ENCODE measurements around the gene RPAIN.

DNA sequence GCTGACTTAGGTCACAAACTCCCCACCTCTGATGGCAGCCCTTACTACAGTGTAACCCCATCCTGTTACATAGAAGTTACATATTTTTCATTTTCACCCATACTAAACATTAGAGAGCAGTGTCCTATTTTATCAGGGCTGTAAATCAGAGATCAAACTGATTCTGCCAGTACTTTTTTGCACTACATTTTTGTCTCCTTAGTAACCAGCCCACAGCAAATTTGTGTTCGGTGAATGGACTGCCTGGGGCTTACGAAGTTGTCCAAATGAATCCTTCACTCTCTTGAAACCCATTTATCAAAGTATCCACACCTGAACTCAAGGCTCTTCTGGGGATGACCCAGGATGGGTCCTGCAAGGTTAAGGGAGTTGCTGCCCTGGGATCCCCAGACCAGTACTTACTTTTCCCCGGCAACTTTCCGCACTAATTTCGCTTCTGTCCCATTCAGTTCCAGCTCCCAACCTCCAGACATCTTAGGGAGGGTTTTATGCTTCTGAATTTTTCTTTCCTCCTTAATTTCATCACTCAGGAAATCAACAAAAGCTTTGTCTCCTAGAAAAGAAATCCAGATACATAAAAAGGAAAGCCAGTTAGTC is 17.8 kb downstream of the RPAIN start:
- TF ChIP-seq, protein P1, sequence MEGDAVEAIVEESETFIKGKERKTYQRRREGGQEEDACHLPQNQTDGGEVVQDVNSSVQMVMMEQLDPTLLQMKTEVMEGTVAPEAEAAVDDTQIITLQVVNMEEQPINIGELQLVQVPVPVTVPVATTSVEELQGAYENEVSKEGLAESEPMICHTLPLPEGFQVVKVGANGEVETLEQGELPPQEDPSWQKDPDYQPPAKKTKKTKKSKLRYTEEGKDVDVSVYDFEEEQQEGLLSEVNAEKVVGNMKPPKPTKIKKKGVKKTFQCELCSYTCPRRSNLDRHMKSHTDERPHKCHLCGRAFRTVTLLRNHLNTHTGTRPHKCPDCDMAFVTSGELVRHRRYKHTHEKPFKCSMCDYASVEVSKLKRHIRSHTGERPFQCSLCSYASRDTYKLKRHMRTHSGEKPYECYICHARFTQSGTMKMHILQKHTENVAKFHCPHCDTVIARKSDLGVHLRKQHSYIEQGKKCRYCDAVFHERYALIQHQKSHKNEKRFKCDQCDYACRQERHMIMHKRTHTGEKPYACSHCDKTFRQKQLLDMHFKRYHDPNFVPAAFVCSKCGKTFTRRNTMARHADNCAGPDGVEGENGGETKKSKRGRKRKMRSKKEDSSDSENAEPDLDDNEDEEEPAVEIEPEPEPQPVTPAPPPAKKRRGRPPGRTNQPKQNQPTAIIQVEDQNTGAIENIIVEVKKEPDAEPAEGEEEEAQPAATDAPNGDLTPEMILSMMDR (IDR thresholded peaks at IDR 0.05), result no peak
- TF ChIP-seq EP300 (IDR thresholded peaks at IDR 0.05) (no peak), POLR2A (IDR thresholded peaks at IDR 0.05) (no peak)

Data from ovary (tissue), 3 donors.